Inferior parietal cortex (tissue), 1 donor: ENCODE data around the gene CHST7.

Experiments used
- DNase-seq: peaks from one replicate; pipeline ENCODE4 v3.0.0-alpha.2; 2016; ENCODE audit errors: extremely low spot score

The CHST7 gene

DNA sequence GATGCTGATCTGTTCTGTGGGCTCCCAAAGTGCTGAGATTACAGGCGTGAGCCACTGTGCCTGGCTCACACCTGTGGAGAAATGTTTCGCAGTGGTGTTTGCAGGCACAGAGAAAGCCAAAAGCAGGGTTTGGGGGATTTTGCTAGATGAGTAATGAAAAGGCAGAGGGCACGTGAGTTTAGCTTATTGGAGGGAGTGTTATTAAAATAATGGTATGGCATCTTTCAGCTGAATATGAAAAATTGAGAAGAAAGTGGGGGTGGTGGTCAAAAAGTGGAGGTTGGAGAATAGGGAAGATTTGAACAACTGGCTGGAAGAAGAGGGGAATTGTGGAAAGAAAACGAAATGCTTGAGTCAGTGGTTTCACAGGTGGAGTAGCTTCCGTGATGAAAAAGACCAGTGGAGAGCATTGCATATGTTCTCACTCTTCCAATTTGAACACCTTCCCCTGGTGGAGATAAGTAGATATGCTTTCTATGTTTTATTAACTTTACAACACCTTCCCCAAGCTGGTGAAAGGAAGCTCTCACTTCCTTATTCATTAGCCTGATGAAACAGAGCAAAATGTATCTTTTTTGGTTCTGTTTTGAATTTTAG lies 1.1 kb upstream of the CHST7 start:
- DNase-seq, result no peak

DNA sequence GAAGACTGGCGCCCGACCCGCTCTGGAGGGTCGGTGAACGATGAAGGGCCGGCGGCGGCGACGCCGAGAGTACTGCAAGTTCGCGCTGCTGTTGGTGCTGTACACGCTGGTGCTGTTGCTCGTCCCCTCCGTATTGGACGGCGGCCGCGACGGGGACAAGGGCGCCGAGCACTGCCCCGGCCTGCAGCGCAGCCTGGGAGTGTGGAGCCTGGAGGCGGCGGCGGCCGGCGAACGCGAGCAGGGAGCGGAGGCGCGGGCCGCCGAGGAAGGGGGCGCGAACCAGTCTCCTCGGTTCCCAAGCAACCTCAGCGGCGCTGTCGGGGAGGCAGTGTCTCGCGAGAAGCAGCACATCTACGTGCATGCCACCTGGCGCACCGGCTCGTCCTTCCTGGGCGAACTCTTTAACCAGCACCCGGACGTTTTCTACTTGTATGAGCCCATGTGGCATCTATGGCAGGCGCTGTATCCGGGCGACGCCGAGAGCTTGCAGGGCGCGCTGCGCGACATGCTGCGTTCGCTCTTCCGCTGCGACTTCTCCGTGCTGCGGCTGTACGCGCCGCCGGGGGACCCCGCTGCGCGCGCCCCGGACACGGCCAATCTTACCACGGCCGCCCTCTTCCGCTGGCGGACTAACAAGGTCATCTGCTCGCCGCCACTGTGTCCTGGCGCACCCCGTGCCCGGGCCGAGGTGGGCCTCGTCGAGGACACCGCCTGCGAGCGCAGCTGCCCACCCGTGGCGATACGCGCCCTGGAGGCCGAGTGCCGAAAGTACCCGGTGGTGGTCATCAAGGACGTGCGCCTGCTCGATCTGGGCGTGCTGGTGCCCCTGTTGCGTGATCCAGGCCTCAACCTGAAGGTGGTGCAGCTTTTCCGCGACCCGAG lies 568 bp downstream of the CHST7 start:
- DNase-seq, result no peak

DNA sequence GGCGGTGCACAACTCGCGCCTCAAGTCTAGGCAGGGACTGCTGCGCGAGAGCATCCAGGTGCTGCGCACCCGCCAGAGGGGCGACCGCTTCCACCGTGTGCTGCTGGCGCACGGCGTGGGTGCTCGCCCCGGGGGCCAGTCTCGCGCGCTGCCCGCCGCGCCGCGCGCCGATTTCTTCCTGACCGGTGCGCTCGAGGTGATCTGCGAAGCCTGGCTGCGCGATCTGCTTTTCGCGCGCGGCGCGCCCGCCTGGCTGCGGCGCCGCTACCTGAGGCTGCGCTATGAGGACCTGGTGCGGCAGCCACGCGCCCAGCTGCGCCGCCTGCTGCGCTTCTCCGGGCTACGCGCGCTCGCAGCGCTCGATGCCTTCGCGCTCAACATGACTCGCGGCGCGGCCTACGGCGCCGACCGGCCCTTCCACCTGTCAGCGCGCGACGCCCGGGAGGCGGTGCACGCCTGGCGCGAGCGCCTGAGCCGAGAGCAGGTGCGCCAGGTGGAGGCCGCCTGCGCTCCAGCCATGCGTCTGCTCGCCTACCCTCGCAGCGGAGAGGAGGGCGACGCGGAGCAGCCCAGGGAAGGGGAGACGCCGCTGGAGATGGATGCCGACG lies 1.3 kb downstream of the CHST7 start:
- DNase-seq, result no peak

DNA sequence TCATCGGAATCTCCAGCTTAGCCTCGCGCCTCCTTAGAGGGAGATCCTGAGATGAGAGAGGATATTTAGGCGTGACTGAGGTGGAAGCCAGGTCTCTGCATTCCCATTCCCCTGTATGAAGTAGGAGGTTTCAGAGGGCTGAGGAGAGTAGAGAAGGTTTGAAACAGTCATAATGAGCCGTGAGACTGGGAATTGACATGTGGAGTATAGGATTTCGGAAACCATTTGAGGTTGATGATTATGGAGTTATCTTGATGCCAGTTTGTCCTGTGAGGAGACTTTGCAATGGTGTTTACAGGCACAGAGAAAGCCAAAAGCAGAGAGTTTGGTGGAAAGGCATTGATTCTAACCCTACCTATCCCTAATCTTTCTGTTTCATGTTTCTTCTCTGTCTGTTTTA lies 2.0 kb downstream of the CHST7 start:
- no peak for DNase-seq

DNA sequence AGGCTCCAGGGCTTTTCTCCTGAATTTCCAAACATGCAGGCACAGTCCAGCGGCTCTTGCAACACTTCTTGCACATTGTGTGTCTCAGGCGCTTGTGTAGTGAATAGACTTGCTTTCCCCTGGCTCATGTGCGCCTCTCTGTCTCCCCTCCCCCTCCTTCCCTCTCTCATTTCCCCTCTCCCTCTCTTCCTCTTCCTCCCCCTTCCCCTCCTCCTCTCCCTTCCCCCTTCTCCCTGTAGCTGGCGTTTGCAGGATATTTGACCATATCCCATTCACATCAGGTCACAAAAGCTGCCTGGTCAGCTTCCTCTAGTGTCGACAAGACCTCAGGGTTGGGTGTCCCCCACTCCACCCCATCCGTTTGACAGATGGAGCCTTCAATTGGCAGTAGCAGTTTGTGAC lies 2.4 kb downstream of the CHST7 start:
- DNase-seq, result no peak

DNA sequence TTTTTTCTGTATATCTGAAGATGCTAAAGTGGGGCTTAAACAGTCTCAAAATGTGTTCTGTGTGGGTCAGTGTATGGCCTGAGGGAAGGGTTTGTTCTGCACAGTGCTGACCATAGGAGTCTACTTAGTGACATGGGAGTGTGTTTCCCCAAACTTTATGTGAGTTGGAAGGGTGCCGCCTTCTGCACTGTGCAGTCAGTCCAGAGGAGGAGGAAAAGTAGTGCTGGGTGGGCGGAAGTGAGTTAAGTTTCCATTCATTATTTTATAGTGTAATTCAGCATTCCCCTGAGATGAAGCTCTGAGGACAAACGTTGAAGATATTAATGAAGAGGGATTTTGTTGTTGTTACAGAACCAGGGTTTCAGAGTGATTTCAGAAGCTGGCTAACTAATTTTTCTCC lies 2.9 kb downstream of the CHST7 start:
- no peak for DNase-seq

DNA sequence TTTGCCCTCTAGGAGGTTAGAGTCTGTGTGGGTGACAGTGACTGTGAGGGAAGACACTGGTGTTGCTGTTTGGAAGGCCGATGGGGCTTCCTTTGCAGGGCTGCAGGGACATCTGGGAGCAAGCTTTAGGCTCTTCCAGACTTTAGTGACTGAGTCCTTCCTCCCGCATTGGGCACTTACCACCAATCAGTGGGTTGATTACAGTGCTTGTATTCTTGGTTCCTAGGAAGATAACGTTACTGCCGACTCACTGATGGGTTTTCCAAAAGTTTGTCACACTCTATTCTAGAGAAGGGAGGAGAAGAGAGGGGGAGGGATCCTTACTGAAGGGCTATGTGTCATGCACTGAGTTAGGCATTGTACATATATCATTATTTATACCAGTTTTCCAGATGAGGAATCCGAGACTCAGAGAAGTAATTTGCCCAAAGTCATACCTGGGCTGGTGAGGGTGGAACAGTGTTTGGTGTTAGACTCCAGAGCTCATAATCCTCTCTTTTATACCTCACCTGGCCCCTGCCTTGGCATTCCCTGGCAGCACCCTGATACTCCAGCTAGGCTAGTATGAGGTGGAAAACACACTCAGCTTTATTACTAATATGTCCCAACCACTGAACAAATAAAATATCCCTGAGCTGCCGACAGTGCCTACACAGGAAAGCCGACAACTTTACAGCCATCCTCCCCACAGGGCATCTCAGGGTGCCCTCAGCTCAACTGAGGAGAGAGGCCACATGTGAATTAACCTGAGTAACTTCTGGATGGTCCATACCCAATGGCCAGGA lies 3.8 kb downstream of the CHST7 start:
- no peak for DNase-seq

DNA sequence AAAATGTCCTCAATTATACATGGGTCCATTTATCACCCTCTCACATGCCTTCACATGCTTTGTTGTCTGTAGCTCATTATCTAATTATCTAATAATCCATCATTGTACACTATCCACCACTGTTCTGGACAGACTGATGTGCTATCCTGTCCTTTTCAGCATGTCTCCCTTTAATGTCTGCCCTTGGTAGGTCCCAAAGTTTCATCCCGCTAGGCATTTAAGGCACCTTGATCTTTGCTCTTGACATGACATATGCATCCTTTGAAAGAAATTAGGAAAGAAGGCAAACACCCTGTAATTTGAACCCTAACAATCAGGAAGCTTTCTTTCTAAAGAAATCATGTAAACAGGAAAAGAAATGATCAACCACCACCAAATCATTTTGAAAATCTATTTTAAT lies 5.7 kb downstream of the CHST7 start:
- DNase-seq, result no peak

DNA sequence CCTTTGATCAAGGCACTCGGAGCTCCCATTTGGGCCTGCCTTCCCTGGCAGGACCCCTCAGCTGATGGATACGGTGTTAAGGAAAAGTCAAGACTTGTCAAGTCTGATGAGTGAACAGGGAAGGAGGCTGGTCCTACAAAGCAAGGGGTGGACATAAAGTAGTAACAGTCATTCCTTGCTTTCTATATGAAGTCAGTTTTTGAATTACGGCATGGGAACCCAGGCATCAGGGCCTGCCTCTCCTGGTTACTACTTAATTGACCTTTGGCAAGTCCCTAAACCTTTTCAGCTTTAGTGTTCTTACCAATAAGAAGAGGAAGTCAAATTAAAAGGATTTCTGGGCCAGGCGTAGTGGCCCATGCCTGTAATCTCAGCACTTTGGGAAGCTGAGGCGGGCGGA lies 7.0 kb downstream of the CHST7 start:
- DNase-seq, result no peak

DNA sequence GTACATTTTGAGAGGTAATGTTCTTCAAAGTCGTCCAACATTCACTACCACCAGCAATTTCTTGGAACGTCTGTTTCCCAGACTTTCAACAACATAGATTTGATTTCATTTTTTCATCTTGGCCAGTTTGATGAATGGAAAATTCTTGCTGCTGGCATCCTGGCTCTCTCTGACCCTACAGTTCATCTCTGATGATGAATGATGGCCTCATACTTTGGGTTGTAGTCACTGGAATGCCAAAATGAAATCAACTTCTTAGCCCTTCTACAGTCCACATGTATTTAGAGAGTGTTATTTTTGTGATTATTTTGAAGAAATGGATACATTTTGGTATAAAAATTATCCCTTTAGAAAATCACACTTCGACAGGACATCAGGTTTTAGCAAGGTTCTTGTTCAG lies 8.8 kb downstream of the CHST7 start:
- DNase-seq, result no peak

DNA sequence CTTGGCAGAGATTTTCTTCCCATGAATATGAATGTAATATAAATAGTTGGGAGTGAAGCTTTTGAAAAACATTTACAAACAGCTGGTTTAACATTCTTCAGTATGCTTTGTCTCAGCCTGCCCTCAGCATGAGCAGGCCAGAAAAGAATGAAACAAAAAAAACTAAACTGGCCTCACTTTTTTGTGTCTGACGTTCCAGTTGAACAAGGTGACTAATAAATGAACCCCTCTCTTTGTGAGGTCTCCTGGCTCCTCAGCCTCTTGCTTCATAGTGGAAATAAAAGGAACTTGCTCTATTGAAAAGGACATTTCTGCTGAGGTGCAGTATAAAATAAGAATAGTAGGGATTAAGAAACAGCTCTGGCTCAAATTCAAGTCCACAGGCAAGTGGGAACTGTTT lies 9.4 kb downstream of the CHST7 start:
- DNase-seq, result no peak

DNA sequence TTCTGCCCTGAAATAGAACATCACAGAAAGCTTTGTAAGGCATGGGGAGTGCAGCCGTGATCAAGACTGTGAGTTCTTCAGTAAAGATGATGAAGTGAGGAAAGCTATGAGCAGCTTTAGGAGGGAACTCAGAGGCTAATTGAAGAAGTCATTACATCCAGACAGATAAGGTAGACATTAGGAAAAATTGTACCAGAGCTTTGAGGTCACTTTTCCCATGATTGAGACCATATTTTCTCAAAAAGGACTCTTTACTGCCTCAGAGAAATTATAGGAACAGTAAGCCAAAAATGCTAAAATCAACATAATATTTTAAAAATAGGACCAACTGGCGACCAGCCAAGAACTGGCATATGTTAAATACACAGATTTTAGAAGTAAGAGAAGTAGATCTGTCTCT lies 11.2 kb downstream of the CHST7 start:
- DNase-seq, result no peak

DNA sequence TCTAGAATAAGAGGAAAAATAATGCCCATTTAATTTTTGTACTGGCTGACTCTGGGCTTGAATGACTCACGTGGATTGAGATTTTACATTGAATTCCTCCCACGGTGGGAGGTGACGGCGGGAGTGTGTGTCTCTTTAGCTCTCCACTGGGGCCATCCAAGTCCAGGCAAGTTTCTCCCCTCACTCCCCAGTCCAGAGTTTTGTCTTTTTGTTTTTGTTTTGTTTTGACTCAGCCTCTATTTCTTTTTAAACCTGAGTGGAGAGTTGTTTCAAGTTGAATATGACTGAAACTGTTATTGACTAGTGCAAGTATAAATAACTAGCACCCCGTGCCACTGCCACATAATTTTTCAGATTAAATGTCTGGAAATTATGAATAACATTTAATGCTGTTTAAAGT lies 13.6 kb downstream of the CHST7 start:
- DNase-seq, result no peak

DNA sequence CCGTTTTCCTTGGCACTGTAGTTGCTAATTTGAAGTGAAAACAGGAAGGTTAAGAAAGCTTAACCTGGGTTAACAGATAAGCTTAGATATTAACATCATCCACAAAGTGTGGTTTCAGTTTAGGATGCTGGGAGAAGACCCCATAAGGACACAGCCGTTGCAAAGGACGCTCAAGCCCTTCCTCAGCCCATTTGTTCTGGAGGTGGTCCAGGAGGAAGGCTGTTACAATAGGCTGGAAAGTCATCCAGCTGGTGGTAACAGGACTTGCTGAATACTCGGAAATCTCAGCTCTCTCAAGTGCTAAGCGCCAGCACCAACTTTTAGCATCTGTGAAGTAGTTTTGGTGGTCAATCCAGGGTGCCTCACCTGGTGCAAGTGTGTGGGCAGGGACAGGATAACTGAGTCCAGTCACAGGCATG lies 14.2 kb downstream of the CHST7 start:
- DNase-seq, result no peak

DNA sequence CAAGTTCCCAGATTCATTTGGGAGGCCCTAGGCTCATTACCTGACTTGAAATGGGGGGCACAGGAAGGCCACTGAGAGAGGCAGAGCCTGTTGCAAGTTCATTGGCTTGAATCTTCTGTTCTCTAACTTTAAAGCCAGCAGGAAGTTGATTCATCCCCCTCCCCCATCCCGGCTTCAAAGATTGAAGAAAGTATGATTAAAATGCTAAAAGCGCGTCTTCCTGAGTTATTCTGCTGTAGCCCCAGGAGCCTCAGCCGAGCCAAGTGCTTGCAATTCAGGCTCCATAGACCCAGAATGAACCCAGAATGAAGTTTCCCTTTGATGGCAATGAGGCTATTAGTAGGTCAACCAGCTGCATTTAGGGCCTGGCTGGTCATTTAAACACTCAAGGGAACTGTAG lies 14.7 kb downstream of the CHST7 start:
- DNase-seq, result no peak

DNA sequence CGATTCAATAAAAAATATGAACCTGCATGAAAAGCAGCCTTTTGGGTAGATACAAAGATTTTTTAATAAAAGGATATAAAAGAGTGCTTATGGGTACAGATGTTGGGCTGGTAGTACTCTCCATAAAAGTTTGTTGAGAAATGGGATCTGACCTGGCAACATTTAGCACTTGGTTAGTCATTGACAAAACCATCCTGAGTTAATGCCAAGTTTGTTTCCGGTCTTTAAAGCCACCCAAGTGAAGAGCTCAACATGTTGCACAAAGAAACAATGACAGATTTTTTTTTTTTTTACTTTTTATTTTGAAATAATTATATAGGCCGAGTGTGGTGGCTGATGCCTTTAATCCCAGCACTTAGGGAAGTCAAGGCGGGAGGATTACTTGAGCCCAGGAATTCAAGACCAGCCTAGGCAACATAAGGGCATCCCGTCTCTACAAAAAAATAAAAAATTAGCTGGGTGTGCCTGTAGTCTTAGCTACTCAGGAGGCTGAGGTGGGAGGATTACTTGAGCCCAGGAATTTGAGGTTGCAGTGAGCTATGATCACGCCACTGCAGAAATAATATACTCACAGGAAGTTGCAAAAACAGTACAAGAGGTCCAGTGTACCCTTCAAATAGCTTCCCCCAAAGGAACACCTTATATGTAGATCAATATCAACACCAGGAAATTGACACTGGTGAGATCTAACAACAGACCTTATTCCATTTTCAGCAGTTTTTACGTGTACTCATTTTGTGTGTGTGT lies 16.6 kb downstream of the CHST7 start:
- no peak for DNase-seq

DNA sequence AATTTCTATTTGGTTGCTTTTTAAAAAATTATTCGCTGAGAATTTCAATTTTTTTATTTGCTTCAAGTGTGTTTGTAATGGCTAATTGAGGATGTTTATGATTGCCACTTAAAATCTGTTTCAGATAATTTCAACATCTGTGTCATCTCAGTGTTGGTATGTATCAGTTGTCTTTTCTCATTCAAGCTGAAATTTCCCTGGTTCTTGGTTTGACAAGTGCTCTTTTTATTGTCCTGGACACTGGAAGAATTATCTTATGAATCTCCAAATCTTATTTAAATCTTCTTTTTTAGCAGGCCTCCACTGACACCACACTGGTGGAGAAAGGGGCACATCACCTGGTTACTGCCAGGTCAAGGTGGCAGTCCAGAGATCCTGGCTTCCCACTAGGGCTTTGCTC lies 21.5 kb downstream of the CHST7 start:
- DNase-seq, result no peak

DNA sequence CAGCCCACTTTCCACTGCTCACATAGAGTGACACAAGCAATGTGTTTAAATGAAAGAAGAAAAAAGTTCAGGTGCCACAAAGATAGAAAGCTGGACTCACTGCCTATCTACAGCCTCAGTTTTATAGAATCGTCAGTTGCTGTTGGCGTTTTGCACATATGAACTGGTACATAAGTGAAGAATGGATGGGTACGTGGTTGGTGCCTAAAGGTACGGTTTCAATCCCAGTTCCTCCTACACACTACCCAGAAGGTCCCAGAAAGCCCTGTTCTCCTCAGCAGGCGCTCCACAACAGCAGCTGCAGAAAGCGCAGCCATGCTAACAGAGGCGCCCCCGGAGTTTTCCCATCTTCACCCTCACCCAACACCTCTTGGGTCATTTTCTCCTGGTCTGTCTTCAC lies 23.6 kb downstream of the CHST7 start:
- no peak for DNase-seq

DNA sequence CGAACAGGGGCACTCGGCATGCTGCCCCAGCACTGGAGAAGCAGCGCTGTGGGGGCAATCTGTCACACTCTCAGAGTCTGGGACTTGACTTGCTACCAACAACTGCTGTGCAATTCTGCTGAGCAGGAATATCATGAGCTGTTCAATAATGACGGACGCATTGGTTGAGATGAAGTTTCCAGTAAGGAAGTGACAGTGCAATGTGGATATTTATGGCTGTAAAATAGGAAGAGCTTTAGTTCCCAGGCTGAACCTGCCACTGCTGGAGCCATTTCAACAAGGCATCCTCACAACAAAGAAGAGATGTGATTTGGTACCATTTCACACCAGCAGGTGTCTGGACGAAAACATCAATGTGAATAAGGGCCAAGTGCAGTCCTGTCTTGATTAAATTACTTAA lies 24.2 kb downstream of the CHST7 start:
- no peak for DNase-seq

DNA sequence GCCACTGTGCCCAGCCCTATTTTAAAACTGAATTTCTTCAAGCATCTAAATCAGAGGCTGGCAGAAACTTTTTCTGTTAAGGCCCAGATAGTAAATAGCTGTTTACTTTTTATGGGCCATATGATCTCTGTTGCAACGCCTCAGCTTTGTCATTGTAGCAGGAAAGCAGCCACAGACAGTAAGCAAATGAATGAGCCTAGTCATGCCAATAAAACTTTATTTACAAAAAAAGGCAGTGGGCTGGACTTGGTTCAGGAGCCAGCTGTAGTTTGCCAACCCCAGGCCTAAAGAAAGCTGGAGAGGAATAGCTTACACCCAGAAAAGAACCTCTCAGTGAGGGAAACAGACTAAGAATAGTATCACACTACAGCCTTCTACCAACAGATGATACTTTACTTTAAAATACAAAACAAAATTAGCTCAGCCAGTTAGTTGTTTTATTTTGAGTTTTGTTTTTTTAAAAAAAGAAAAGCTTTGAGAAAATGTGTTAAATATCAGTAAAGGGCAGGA lies 25.5 kb downstream of the CHST7 start:
- DNase-seq, result no peak

DNA sequence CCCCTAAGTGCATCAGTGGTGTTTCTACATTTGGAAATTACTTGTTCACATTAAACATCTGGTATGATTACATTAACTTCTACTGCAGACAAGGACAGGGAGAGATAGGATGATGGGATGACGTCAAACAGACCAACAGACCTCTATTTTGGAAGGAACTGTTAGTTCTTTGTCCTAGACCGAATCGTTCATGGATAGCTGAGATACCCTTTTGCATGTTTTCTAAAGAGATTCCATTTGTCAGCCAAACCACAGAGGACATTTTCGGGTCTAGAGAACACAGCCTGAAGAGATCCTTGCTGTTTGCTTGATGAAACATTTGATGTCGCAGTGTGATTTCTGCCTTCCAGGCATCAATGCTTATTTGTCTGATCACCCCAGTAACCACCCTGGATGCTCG lies 27.7 kb downstream of the CHST7 start:
- DNase-seq, result no peak
